Measurements from ENCODE around the gene PRKCE.

- TF ChIP-seq CTCF (IDR thresholded peaks at IDR 0.05): no peak
- TF ChIP-seq POLR2A (IDR thresholded peaks at IDR 0.05): no peak
Measured at GRCh38 chr2:45746888-45747287, 95.4 kb downstream of the PRKCE start.
